ENCODE measurements around the gene PIAS2. TPM values are rescaled to one million over a fixed set of nuclear protein-coding genes. Genes with fewer than 3 reads are reported as not detected.
"Not testable (repeated sequence)": the region's sequence is repeated elsewhere in the genome, so short reads cannot be mapped to it uniquely, and the experiment has no call there.

The PIAS2 gene
- polyA plus RNA-seq, 3 donors from 2014 or later, result 16.8 to 25.4 (median 18.8) TPM

- Mint-ChIP-seq H3K4me1 (no peaks in the 10 kb centered on the region), H3K9me3 (no peaks in the 10 kb centered on the region), H3K36me3 (peaks cover 0 to 10% (median 7%) of the 10 kb centered on the region in 3 donors), H3K27me3 (ENCODE audit: low read depth in 3 of 3) (peaks cover 0 to 2% (median 2%) of the 10 kb centered on the region in 3 donors), H3K4me3 (no peak overlapping the region), H3K27ac (peak overlapping the region in 1 of 6 donors; percentile 36)
- DNase-seq, result no peak
These were observed 108.2 kb downstream of the PIAS2 start for GRCh38 chr18:46809145-46809544.

DNA sequence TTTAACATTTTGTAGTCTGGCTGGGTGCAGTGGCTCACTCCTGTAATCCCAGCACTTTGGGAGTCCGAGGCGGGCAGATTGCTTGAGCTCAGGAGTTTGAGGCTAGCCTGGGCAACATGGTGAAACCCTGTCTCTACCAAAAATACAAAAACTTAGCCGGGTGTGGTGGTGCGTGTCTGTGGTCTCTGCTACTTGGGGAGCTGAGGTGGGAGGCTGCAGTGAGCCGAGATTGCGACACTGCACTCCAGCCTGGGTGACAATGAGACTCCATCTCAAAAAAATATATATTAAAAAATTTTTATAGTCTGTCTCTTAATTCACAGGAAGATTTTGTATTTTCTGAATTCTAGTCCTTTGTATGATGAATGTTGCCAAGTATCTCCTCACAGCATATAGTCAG, 121.4 kb downstream of the PIAS2 start:
- not testable (repeated sequence) for H3K4me3 Mint-ChIP-seq; H3K36me3 Mint-ChIP-seq; H3K27me3 Mint-ChIP-seq (ENCODE audit: low read depth in 3 of 3); DNase-seq; H3K4me1 Mint-ChIP-seq; H3K9me3 Mint-ChIP-seq; H3K27ac Mint-ChIP-seq

GRCh38 chr18:46794607-46795006, 122.7 kb downstream of the PIAS2 start:
- no peak overlapping the region for H3K4me3 Mint-ChIP-seq
- no peak overlapping the region for H3K27ac Mint-ChIP-seq
- DNase-seq, result no peak
- peaks cover 0 to 3% (median 3%) of the 10 kb centered on the region in 3 donors for H3K36me3 Mint-ChIP-seq
- no peaks in the 10 kb centered on the region for H3K9me3 Mint-ChIP-seq
- H3K27me3 Mint-ChIP-seq (ENCODE audit: low read depth in 3 of 3), result peaks cover 0 to 5% (median 1%) of the 10 kb centered on the region in 3 donors
- H3K4me1 Mint-ChIP-seq, result no peaks in the 10 kb centered on the region

GRCh38 chr18:46793565-46793964, 123.7 kb downstream of the PIAS2 start:
- Mint-ChIP-seq H3K9me3 (no peaks in the 10 kb centered on the region), H3K27ac (no peak overlapping the region), H3K4me1 (no peaks in the 10 kb centered on the region), H3K4me3 (no peak overlapping the region), H3K27me3 (ENCODE audit: low read depth in 3 of 3) (peaks cover 0 to 5% (median 1%) of the 10 kb centered on the region in 3 donors), H3K36me3 (peaks cover 0 to 3% (median 3%) of the 10 kb centered on the region in 3 donors)
- no peak for DNase-seq

DNA sequence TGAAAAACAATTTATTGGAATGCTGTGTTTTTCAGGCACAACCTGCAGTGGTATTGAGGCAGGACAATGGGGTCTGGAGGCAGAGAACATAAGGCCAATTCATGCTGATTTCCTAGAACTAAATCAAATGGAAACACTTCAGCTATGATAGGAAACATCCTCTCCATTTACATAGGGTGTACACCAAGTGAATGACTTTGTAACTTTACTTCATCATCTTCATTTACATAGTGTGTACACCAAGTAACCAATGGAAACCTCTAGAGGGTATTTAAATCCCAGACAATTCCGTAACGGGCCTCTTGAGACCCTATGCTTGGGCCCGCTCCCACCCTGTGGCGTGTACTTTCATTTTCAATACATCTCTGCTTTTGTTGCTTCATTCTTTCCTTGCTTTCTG, 128.2 kb downstream of the PIAS2 start:
- Mint-ChIP-seq H3K36me3 (no peaks in the 10 kb centered on the region), H3K4me1 (no peaks in the 10 kb centered on the region), H3K27me3 (ENCODE audit: low read depth in 3 of 3) (peaks cover 3 to 8% (median 4%) of the 10 kb centered on the region in 3 donors), H3K9me3 (peaks cover 0 to 2% (median 0%) of the 10 kb centered on the region in 6 donors), H3K27ac (no peak overlapping the region), H3K4me3 (no peak overlapping the region)
- DNase-seq, result no peak

DNA sequence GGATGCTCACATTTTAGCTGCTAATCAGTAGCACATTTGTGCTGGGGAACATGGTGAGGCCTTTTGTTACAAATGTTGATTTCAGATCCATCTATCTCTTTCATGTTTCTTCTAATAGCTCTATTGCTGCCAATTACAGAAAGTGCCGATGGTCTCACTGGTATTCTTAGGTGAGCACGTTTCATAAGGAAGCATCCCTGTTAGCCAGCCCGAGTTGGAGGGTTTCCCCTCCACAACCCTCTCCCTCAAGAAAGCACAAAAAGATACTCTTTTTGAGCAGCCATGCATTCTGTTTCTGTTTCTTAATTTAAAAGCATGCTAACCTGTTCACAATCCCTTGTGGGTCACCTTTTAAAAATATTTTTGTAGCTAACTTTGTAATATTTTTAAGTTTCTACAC, 129.6 kb downstream of the PIAS2 start:
- H3K36me3 Mint-ChIP-seq, result no peaks in the 10 kb centered on the region
- no peaks in the 10 kb centered on the region for H3K4me1 Mint-ChIP-seq
- H3K4me3 Mint-ChIP-seq, result no peak overlapping the region
- no peak overlapping the region for H3K27ac Mint-ChIP-seq
- H3K9me3 Mint-ChIP-seq, result peaks cover 0 to 4% (median 0%) of the 10 kb centered on the region in 6 donors
- H3K27me3 Mint-ChIP-seq (ENCODE audit: low read depth in 3 of 3), result peaks cover 1 to 8% (median 5%) of the 10 kb centered on the region in 3 donors
- no peak for DNase-seq

- H3K9me3 Mint-ChIP-seq, result no peaks in the 10 kb centered on the region
- H3K36me3 Mint-ChIP-seq, result no peaks in the 10 kb centered on the region
- no peak overlapping the region for H3K27ac Mint-ChIP-seq
- no peak overlapping the region for H3K4me3 Mint-ChIP-seq
- H3K4me1 Mint-ChIP-seq, result peaks cover 2 to 5% of the 10 kb centered on the region in 2 donors
- DNase-seq, result no peak
- H3K27me3 Mint-ChIP-seq (ENCODE audit: low read depth in 3 of 3), result peaks cover 0 to 2% (median 0%) of the 10 kb centered on the region in 3 donors
These were observed 144.9 kb downstream of the PIAS2 start for GRCh38 chr18:46772357-46772756.

GRCh38 chr18:46771141-46771540, 146.2 kb downstream of the PIAS2 start:
- H3K9me3 Mint-ChIP-seq, result no peaks in the 10 kb centered on the region
- DNase-seq, result no peak
- peaks cover 0 to 2% (median 2%) of the 10 kb centered on the region in 3 donors for H3K27me3 Mint-ChIP-seq (ENCODE audit: low read depth in 3 of 3)
- H3K4me1 Mint-ChIP-seq, result peaks cover 2 to 5% of the 10 kb centered on the region in 2 donors
- no peak overlapping the region for H3K27ac Mint-ChIP-seq
- no peaks in the 10 kb centered on the region for H3K36me3 Mint-ChIP-seq
- no peak overlapping the region for H3K4me3 Mint-ChIP-seq

DNA sequence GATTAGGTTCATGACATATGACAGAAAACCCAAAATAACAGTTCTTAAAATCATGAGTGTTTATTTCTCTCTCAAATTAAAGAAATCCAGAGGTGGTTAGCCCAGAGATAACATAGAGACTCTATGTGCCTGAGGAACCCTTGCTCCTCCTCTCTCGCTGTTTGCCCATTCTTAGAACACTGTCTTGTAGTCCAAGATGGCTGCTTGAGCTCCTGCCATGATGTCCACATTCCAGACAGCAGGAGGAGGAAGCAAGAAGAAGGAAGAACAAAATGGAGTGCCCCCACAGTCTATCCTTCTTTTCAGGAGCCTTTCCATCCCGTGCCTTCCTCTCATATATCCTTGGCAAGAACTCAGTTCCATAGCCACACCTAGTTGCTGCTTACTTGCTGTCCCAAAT, 146.6 kb downstream of the PIAS2 start:
- H3K27ac Mint-ChIP-seq, result no peak overlapping the region
- no peak overlapping the region for H3K4me3 Mint-ChIP-seq
- H3K4me1 Mint-ChIP-seq, result peaks cover 2 to 5% of the 10 kb centered on the region in 2 donors
- H3K27me3 Mint-ChIP-seq (ENCODE audit: low read depth in 3 of 3), result peaks cover 0 to 2% (median 2%) of the 10 kb centered on the region in 3 donors
- H3K9me3 Mint-ChIP-seq, result no peaks in the 10 kb centered on the region
- DNase-seq, result no peak
- H3K36me3 Mint-ChIP-seq, result no peaks in the 10 kb centered on the region

DNA sequence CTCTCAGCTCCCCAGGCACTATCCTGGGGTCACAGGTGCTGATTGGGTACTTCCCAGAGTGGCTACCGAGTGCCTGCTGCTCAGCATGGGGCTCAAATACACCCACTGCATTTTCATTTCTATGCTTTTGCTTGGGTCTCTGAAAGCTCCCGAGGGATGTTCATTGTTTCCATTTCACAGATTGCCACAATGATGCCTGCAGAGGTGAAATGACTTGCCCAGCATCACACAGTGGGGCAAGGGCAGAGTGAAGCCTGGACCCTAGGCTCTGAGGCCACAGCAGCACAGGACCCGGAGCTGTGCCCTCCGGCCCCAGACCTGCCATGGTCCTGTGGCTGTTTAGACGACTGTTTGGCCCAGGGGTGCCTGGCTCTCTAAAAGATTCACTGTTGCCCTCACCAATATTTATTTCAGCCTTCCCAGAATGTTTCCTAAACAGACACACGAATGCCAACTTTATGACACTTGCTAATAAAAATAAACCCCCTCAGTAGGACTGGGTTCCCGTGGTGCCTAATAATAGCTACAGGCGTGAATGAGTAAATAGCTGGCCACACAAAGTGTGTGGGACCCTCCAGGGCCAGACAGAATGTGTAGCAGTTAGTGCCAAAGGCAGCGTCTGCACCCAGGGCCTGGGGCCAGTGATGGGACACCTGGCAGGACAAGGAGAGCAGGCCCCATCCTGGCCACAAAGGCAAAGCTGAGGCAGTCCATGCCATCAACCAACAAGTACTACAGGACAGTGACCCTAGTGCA, 149.0 kb downstream of the PIAS2 start:
- no peaks in the 10 kb centered on the region for H3K9me3 Mint-ChIP-seq
- peaks cover 2 to 5% of the 10 kb centered on the region in 2 donors for H3K4me1 Mint-ChIP-seq
- H3K36me3 Mint-ChIP-seq, result no peaks in the 10 kb centered on the region
- H3K27ac Mint-ChIP-seq, result no peak overlapping the region
- H3K4me3 Mint-ChIP-seq, result no peak overlapping the region
- peaks cover 0 to 5% (median 4%) of the 10 kb centered on the region in 3 donors for H3K27me3 Mint-ChIP-seq (ENCODE audit: low read depth in 3 of 3)
- no peak for DNase-seq

GRCh38 chr18:46767217-46767616, 150.1 kb downstream of the PIAS2 start:
- H3K4me3 Mint-ChIP-seq, result no peak overlapping the region
- peaks cover 0 to 10% (median 4%) of the 10 kb centered on the region in 3 donors for H3K27me3 Mint-ChIP-seq (ENCODE audit: low read depth in 3 of 3)
- peaks cover 2 to 5% of the 10 kb centered on the region in 2 donors for H3K4me1 Mint-ChIP-seq
- no peaks in the 10 kb centered on the region for H3K9me3 Mint-ChIP-seq
- no peak for DNase-seq
- no peaks in the 10 kb centered on the region for H3K36me3 Mint-ChIP-seq
- no peak overlapping the region for H3K27ac Mint-ChIP-seq

DNA sequence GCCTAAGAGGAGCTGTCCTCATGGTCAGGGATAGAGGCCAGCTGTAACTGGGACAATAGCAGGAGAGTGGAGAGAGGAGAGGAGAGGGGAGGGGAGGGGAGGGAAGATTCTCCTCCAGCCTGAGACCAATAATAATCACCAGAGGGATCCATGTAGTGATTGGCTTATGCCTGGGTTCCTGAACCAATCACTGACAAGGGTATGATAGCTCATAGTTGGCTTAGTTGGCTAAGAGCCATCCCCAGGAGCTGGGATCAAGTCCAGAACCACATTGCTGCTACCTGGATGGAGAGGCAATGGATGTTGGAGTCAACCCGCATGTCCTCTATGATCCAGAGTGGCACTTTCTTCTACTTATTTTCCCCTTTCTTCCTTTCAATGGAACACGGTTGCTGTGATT, 152.7 kb downstream of the PIAS2 start:
- H3K4me3 Mint-ChIP-seq, result no peak overlapping the region
- peaks cover 0 to 11% (median 4%) of the 10 kb centered on the region in 3 donors for H3K27me3 Mint-ChIP-seq (ENCODE audit: low read depth in 3 of 3)
- H3K27ac Mint-ChIP-seq, result no peak overlapping the region
- H3K36me3 Mint-ChIP-seq, result no peaks in the 10 kb centered on the region
- no peaks in the 10 kb centered on the region for H3K4me1 Mint-ChIP-seq
- no peak for DNase-seq
- H3K9me3 Mint-ChIP-seq, result no peaks in the 10 kb centered on the region

DNA sequence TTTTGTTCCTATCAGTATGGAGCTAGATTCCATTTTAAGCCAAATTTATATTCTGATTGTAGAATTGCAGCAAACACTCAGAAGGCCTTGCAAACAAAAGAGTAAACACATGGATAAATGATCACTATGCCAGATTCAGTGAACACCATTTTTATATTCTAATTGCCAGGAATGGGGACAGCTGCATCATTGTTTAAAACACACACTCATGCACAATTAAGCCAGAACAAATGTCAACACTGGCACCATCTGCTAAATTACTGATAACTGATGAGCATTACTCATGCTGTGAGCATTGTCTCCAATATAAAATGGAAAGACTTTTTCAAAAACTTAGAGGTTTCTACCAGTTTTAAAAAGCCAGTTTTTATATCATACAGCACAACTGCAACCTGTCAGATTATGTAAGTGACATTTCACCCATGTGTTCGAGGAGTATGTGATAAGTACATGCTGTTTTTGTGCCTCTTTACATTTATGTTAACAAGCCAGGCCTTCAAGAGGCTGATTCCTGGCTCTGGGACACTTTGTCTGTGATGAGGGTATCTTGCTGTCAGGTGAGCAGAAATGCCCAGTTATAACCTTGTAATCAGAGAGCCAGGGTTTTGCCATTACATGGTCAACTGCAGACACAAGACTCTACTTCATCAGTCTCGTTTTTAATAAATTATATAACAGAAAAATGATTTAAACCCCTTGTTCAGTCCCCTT, 156.1 kb downstream of the PIAS2 start:
- no peaks in the 10 kb centered on the region for H3K36me3 Mint-ChIP-seq
- no peaks in the 10 kb centered on the region for H3K9me3 Mint-ChIP-seq
- peaks cover 12 to 22% (median 14%) of the 10 kb centered on the region in 3 donors for H3K27me3 Mint-ChIP-seq (ENCODE audit: low read depth in 3 of 3)
- H3K27ac Mint-ChIP-seq, result no peak overlapping the region
- DNase-seq, result no peak
- H3K4me1 Mint-ChIP-seq, result peaks cover 0 to 6% of the 10 kb centered on the region in 2 donors
- no peak overlapping the region for H3K4me3 Mint-ChIP-seq

DNA sequence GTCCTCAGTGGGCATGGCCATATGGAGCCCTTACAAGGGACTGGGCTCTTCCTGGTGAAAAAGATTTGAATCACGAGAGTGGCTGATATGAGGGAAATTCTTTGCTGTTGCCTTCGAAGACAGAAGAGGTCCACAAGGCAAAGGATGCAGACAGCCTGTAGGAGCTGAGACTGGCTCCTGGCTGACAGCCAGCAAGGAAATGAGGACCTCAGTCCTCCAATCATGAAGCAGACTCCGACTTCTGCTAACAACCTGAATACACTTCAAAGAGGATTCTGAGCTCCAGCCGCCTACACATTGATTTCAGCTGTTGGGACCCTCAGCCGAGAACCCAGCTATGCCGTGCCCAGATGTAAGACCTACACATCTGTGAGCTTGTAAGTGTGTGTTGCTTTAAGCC, 157.4 kb downstream of the PIAS2 start:
- Mint-ChIP-seq H3K9me3 (no peaks in the 10 kb centered on the region), H3K27me3 (ENCODE audit: low read depth in 3 of 3) (peaks cover 15 to 27% (median 22%) of the 10 kb centered on the region in 3 donors), H3K36me3 (no peaks in the 10 kb centered on the region), H3K4me1 (peaks cover 0 to 6% of the 10 kb centered on the region in 2 donors), H3K27ac (no peak overlapping the region), H3K4me3 (no peak overlapping the region)
- no peak for DNase-seq

Measured in immature natural killer cell (primary cell).